H1 (cell line): ENCODE data around the gene ZPR1. TPM values are rescaled to one million over a fixed set of nuclear protein-coding genes. Genes with fewer than 3 reads are reported as not detected.

Source experiments
- CTCF ChIA-PET: fragments of 300-600 bp; sonication (Branson Sonifier 250); formaldehyde crosslinking; loops from one replicate; lab custom pipeline; 2021; ENCODE audit not compliant: partially characterized antibody; lab: Charles Lee
- POLR2A ChIA-PET: fragments of 300-600 bp; sonication (Branson Sonifier 250); formaldehyde crosslinking; loops from one replicate; lab custom pipeline; 2021; ENCODE audit warnings: inconsistent platforms; ENCODE audit not compliant: partially characterized antibody; lab: Charles Lee
- DNase-seq, 2 experiments: peaks; one replicate each; pipeline versions ENCODE4 v3.0.0 to v3.0.0-alpha.2; 2010 to 2022; ENCODE audit warnings: low spot score in 2 of 2, low read depth in 1 of 2, mixed read lengths in 1 of 2
- FAIRE-seq: peaks from 2 replicates; lab custom pipeline; 2011; peaks lifted over from hg19 to GRCh38; lab: Jason Lieb, UNC
- H2AFZ ChIP-seq: 2 replicates; pipeline ENCODE4 v1.8.1; 2012; ENCODE audit warnings: low read length, inconsistent platforms
- H2AK5ac ChIP-seq: 2 replicates; pipeline ENCODE4 v1.6.1; 2013; ENCODE audit warnings: low read depth, low read length
- H2BK120ac ChIP-seq: replicated peaks from 2 replicates; pipeline ENCODE3; 2013; ENCODE audit warnings: low read depth, low read length, inconsistent platforms
- H2BK12ac ChIP-seq: 2 replicates; pipeline ENCODE4 v1.6.1; 2013; ENCODE audit warnings: low read depth, low read length
- H2BK15ac ChIP-seq: 2 replicates; pipeline ENCODE4 v1.6.1; 2013; ENCODE audit warnings: low read length
- H2BK20ac ChIP-seq: 2 replicates; pipeline ENCODE4 v1.6.1; 2013; ENCODE audit warnings: low read length
- H2BK5ac ChIP-seq: 2 replicates; pipeline ENCODE4 v1.6.1; 2013; ENCODE audit warnings: low read depth, low read length
- H3K14ac ChIP-seq: 2 replicates; pipeline ENCODE4 v1.6.1; 2013; ENCODE audit warnings: inconsistent platforms; ENCODE audit not compliant: insufficient read length
- H3K18ac ChIP-seq: 2 replicates; pipeline ENCODE4 v1.6.1; 2013; ENCODE audit warnings: low read length; ENCODE audit errors: extremely low read depth
- H3K23ac ChIP-seq: 2 replicates; pipeline ENCODE4 v1.6.1; 2013; ENCODE audit warnings: inconsistent platforms; ENCODE audit not compliant: insufficient read length
- H3K23me2 ChIP-seq: 2 replicates; pipeline ENCODE4 v1.6.1; 2013; ENCODE audit warnings: low read depth, low read length
- H3K27ac ChIP-seq: 2 replicates; pipeline ENCODE4 v1.6.1; 2011; ENCODE audit warnings: low read depth, low read length, inconsistent platforms
- H3K27me3 ChIP-seq, 4 experiments: replicated peaks in 1 of 4; 1 replicate in 1 of 4; 2 replicates in 3 of 4; pipeline versions ENCODE4 v1.6.1 to v1.8.1; 2011 to 2013; ENCODE audit warnings: low read length in 3 of 4, mild to moderate bottlenecking in 3 of 4, inconsistent platforms in 2 of 4, mixed read lengths in 2 of 4, moderate library complexity in 1 of 4; ENCODE audit not compliant: control insufficient read depth in 3 of 4, insufficient read depth in 3 of 4; ENCODE audit errors: extremely low read depth in 1 of 4
- H3K36me3 ChIP-seq, 4 experiments: 2 replicates each; pipeline versions ENCODE4 v1.6.1 to v1.8.1; 2011 to 2013; ENCODE audit warnings: mild to moderate bottlenecking in 4 of 4, low read length in 3 of 4, moderate library complexity in 2 of 4, control low read depth in 1 of 4, inconsistent platforms in 1 of 4; ENCODE audit not compliant: insufficient read depth in 4 of 4, control insufficient read depth in 2 of 4
- H3K4ac ChIP-seq: replicated peaks from 2 replicates; pipeline ENCODE3; 2013; ENCODE audit warnings: low read length, low read depth, mixed read lengths, inconsistent platforms; ENCODE audit not compliant: insufficient read length
- H3K4me1 ChIP-seq, 4 experiments: replicated peaks in 1 of 4; 1 replicate in 1 of 4; 2 replicates in 3 of 4; pipeline versions ENCODE4 v1.6.1 to v1.8.1; 2011 to 2013; ENCODE audit warnings: low read length in 3 of 4, inconsistent platforms in 2 of 4, mixed read lengths in 1 of 4; ENCODE audit not compliant: insufficient read depth in 4 of 4, control insufficient read depth in 3 of 4
- H3K4me2 ChIP-seq, 2 experiments: 2 replicates each; pipeline versions ENCODE4 v1.6.1 to v1.8.1; 2011 to 2013; ENCODE audit warnings: low read depth in 2 of 2, low read length in 2 of 2, control low read depth in 1 of 2, inconsistent platforms in 1 of 2, mild to moderate bottlenecking in 1 of 2; ENCODE audit not compliant: insufficient read depth in 1 of 2
- H3K4me3 ChIP-seq, 4 experiments: fragments of 200-600, 300-600 bp in 1 of 4; sonication (generic), shearing (Covaris generic), sonication (Bioruptor Twin) in 1 of 4; 2 replicates each; pipeline versions ENCODE4 v1.5.1 to v1.8.1; 2011 to 2016; ENCODE audit warnings: low read length in 4 of 4, low read depth in 3 of 4, control low read depth in 2 of 4, inconsistent platforms in 2 of 4, mild to moderate bottlenecking in 2 of 4, mixed read lengths in 1 of 4, moderate library complexity in 1 of 4; ENCODE audit not compliant: insufficient read depth in 2 of 4; ENCODE audit errors: extremely low read depth in 1 of 4
- H3K56ac ChIP-seq: replicated peaks from 2 replicates; pipeline ENCODE3; 2013; ENCODE audit warnings: low read depth, mild to moderate bottlenecking, mixed read lengths, low read length, inconsistent platforms; ENCODE audit not compliant: insufficient read length
- H3K79me1 ChIP-seq: 2 replicates; pipeline ENCODE4 v1.6.1; 2013; ENCODE audit warnings: low read depth, low read length, control low read depth
- H3K79me2 ChIP-seq, 2 experiments: 2 replicates each; pipeline versions ENCODE4 v1.6.1 to v1.8.1; 2012 to 2013; ENCODE audit warnings: low read length in 2 of 2, mild to moderate bottlenecking in 2 of 2, inconsistent platforms in 1 of 2; ENCODE audit not compliant: insufficient read depth in 2 of 2, control insufficient read depth in 1 of 2
- H3K9ac ChIP-seq, 4 experiments: replicated peaks in 1 of 4; 1 replicate in 1 of 4; 2 replicates in 3 of 4; pipeline versions ENCODE4 v1.6.1 to v1.8.1; 2011 to 2013; ENCODE audit warnings: low read depth in 3 of 4, low read length in 3 of 4, control low read depth in 2 of 4, mild to moderate bottlenecking in 2 of 4, moderate library complexity in 2 of 4, inconsistent platforms in 1 of 4; ENCODE audit errors: extremely low read depth in 1 of 4
- H3K9me3 ChIP-seq, 2 experiments: 2 replicates each; pipeline versions ENCODE4 v1.6.1 to v1.8.1; 2012 to 2013; ENCODE audit warnings: mild to moderate bottlenecking in 2 of 2, moderate library complexity in 2 of 2, control low read depth in 1 of 2, inconsistent platforms in 1 of 2, low read depth in 1 of 2, low read length in 1 of 2, mixed read lengths in 1 of 2; ENCODE audit not compliant: insufficient read depth in 2 of 2
- H4K20me1 ChIP-seq, 2 experiments: replicated peaks in 1 of 2; 2 replicates each; pipeline versions ENCODE3 to v1.8.1; 2011 to 2013; ENCODE audit warnings: inconsistent platforms in 2 of 2, low read length in 2 of 2, mild to moderate bottlenecking in 1 of 2; ENCODE audit not compliant: insufficient read depth in 2 of 2, control insufficient read depth in 1 of 2
- H4K5ac ChIP-seq: 2 replicates; pipeline ENCODE4 v1.6.1; 2013; ENCODE audit warnings: low read length, low read depth, mixed read lengths, inconsistent platforms; ENCODE audit not compliant: insufficient read length
- H4K8ac ChIP-seq: 2 replicates; pipeline ENCODE4 v1.8.0; 2013; ENCODE audit warnings: mild to moderate bottlenecking, moderate library complexity, low read length, inconsistent platforms; ENCODE audit not compliant: insufficient read depth; ENCODE audit errors: extremely low read depth
- H4K91ac ChIP-seq: replicated peaks from 2 replicates; pipeline ENCODE3; 2013; ENCODE audit warnings: low read length, mixed read lengths, inconsistent platforms; ENCODE audit not compliant: insufficient read length
- ATF3 ChIP-seq: IDR thresholded peaks from 2 replicates; pipeline ENCODE4 v1.6.1; 2011; ENCODE audit warnings: low read depth, mild to moderate bottlenecking, low read length; ENCODE audit not compliant: insufficient read depth
- BCL11A ChIP-seq, 2 experiments: IDR thresholded peaks; one replicate each; pipeline ENCODE4 v1.6.1; 2011; ENCODE audit warnings: low read depth in 2 of 2, low read length in 2 of 2, mild to moderate bottlenecking in 2 of 2
- SP4 ChIP-seq: IDR thresholded peaks from 2 replicates; pipeline ENCODE4 v1.6.1; 2012; ENCODE audit warnings: low read length, inconsistent platforms
- WGBS, 2 experiments: shearing (Covaris generic) in 1 of 2; methylation state at CpG; one replicate each; pipeline versions ENCODE4 v1.1.6 to v1.1.7; 2013 to 2015; ENCODE audit warnings: low lambda C conversion rate in 2 of 2, mixed read lengths in 2 of 2, inconsistent platforms in 1 of 2, low coverage in 1 of 2, missing lambda C conversion rate in 1 of 2; ENCODE audit not compliant: insufficient replicate concordance in 2 of 2, insufficient coverage in 1 of 2, insufficient read length in 1 of 2; ENCODE audit errors: extremely low coverage in 1 of 2, missing lambda C conversion rate in 1 of 2; 5-methylcytosine and 5-hydroxymethylcytosine counted together
- polyA plus RNA-seq, 7 experiments: library from polyadenylated mRNA; depleted of rRNA in 3 of 7; stranded (reverse) in 5 of 7; unstranded in 2 of 7; fragments of >200 nt in 5 of 7; fragments of 200-250 nt in 2 of 7; gene quantifications; 1 replicate in 5 of 7; 2 replicates in 1 of 7; 4 replicates in 1 of 7; pipeline versions ENCODE4 v1.2.1 to v1.2.3, GENCODE V29; 2011 to 2013; ENCODE audit warnings: missing spikeins in 2 of 7, mixed read lengths in 2 of 7
- total RNA-seq: library from RNA; stranded (reverse); fragmentation: NEBNext Ultra II Directional; extraction: Animal tissue kit (Norgen Biotek cat#: 25700); gene quantifications from 2 replicates; pipeline ENCODE4 v1.2.1, GENCODE V29; 2021
- TF ChIP-seq, protein P1 (sequence below), 3 experiments: IDR thresholded peaks; 1 replicate in 2 of 3; 2 replicates in 1 of 3; pipeline versions ENCODE4 v1.5.1 to v1.6.1; 2011; ENCODE audit warnings: low read length in 3 of 3, mild to moderate bottlenecking in 3 of 3, inconsistent platforms in 2 of 3, low read depth in 1 of 3, moderate library complexity in 1 of 3; ENCODE audit not compliant: insufficient read depth in 1 of 3; ENCODE audit errors: control extremely low read depth in 1 of 3

The ZPR1 gene
- total and polyA plus RNA-seq, 2 of the 8 experiments (the other 6 are each of a cell fraction or from before 2014, with no cell fraction given): 36.7 to 70.5 TPM

- H3K18ac ChIP-seq: no peak overlapping the region
- 86% methylated on average over 11 of the region's 14 CpGs; no CpG with 5 or more reads in 1 of the 2 experiments for WGBS, 2 experiments
- POLR2A ChIA-PET: interaction anchor here (1.0 to 2.9 kb wide), 2 partner anchors 41 to 310 kb away, joined by 3 to 16 read pairs; partner anchors contain the start of gene PAFAH1B2
- H3K9me3 ChIP-seq: no peaks in the 10 kb centered on the region; a peak in 1 of 4 replicates
- no peak overlapping the region for H2BK15ac ChIP-seq
- FAIRE-seq (no peak), DNase-seq (no peak)
- no peak overlapping the region; a peak in 1 of 4 replicates for H3K4me2 ChIP-seq
- no peak overlapping the region for H3K14ac ChIP-seq
- peaks cover 0 to 7% (median 5%) of the 10 kb centered on the region in 4 experiments; a peak in 3 of 7 replicates for H3K27me3 ChIP-seq
- no peak overlapping the region for H2AFZ ChIP-seq
- no peak overlapping the region for H2BK120ac ChIP-seq
- no peak overlapping the region for H3K27ac ChIP-seq
- H3K4me1 ChIP-seq: peaks cover 0 to 24% (median 4%) of the 10 kb centered on the region in 4 experiments; a peak in 5 of 7 replicates
- H4K91ac ChIP-seq: no peak overlapping the region
- H3K79me1 ChIP-seq: no peaks in the 10 kb centered on the region
- H4K20me1 ChIP-seq: no peaks in the 10 kb centered on the region
- H2BK20ac ChIP-seq: no peak overlapping the region
- CTCF ChIA-PET: interaction anchor here (0.6 to 12.2 kb wide), 7 partner anchors 8 to 306 kb away, joined by 3 to 237 read pairs (median 6); partner anchors contain the start of genes APOA4, APOA5 and ZPR1
- H3K79me2 ChIP-seq: no peaks in the 10 kb centered on the region
- H4K8ac ChIP-seq: no peak overlapping the region
- no peak overlapping the region for H2BK5ac ChIP-seq
- no peak overlapping the region for H2AK5ac ChIP-seq
- H3K36me3 ChIP-seq: no peaks in the 10 kb centered on the region
- peaks cover 3% of the 10 kb centered on the region; the same call in 1 of the 2 replicates for H3K23me2 ChIP-seq
- no peak overlapping the region for H3K4ac ChIP-seq
- H3K56ac ChIP-seq: no peak overlapping the region
- H3K9ac ChIP-seq: no peak overlapping the region
- no peak overlapping the region for H3K4me3 ChIP-seq
- TF ChIP-seq SP4 (no peak), BCL11A (IDR thresholded peaks at IDR 0.05; ENCODE audit: low read depth in 2 of 2, low read length in 2 of 2) (no peak), ATF3 (no peak)
- TF ChIP-seq, protein P1, sequence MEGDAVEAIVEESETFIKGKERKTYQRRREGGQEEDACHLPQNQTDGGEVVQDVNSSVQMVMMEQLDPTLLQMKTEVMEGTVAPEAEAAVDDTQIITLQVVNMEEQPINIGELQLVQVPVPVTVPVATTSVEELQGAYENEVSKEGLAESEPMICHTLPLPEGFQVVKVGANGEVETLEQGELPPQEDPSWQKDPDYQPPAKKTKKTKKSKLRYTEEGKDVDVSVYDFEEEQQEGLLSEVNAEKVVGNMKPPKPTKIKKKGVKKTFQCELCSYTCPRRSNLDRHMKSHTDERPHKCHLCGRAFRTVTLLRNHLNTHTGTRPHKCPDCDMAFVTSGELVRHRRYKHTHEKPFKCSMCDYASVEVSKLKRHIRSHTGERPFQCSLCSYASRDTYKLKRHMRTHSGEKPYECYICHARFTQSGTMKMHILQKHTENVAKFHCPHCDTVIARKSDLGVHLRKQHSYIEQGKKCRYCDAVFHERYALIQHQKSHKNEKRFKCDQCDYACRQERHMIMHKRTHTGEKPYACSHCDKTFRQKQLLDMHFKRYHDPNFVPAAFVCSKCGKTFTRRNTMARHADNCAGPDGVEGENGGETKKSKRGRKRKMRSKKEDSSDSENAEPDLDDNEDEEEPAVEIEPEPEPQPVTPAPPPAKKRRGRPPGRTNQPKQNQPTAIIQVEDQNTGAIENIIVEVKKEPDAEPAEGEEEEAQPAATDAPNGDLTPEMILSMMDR (IDR thresholded peaks at IDR 0.05; ENCODE audit: control extremely low read depth in 1 of 3, insufficient read depth in 1 of 3, low read depth in 1 of 3, low read length in 3 of 3): no peak
- no peak overlapping the region for H3K23ac ChIP-seq
- no peak overlapping the region for H4K5ac ChIP-seq
- H2BK12ac ChIP-seq: no peak overlapping the region
These were observed 46.2 kb upstream of the ZPR1 start for GRCh38 chr11:116833816-116834534.
